GM23248 (cell line): ENCODE data around the gene CAMTA1.

Experiments used
- EZH2 ChIP-seq: fragments of 200-600 bp; sonication (generic); IDR thresholded peaks from 2 replicates; pipeline ENCODE4 v1.6.1; 2018; ENCODE audit warnings: antibody characterized with exemption, mild to moderate bottlenecking; ENCODE audit not compliant: insufficient read depth, poor library complexity, severe bottlenecking
- EZH2phosphoT487 ChIP-seq: fragments of 200-600 bp; sonication (generic); IDR thresholded peaks from 2 replicates; pipeline ENCODE4 v1.6.1; 2018; ENCODE audit warnings: antibody characterized with exemption, moderate library complexity, mild to moderate bottlenecking, low read depth; ENCODE audit not compliant: insufficient read depth

DNA sequence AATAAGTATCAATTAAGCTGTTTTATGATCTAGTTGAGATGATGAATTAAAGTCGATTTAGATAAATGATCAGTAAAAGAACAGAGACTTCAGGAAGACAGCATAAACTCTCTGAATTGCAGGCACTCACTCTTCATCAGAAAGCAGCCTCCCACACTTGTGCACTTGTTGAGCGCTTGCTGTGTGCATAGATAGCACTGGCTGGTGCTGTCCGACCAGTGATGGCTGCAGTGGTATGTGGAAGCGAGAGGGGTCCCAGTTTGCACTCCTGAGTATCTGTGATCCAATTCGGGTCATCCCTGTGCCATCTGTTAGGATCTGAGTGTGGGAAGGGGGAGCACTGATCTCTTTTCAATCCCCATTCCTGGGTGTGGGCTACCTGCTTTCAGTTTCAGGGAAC is 137.8 kb downstream of the CAMTA1 start:
- TF ChIP-seq EZH2phosphoT487, result no peak
- TF ChIP-seq EZH2, result no peak
